Measurements from ENCODE around the gene IL6R. TPM values are rescaled to one million over a fixed set of nuclear protein-coding genes. Genes with fewer than 3 reads are reported as not detected.
A peak's percentile ranks its signal among the peaks of the same experiment; 100 is the strongest.
"Not testable (repeated sequence)": the region's sequence is repeated elsewhere in the genome, so short reads cannot be mapped to it uniquely, and the experiment has no call there.

IL6R gene
- polyA plus RNA-seq, 1 donor: 4.1 TPM

DNA sequence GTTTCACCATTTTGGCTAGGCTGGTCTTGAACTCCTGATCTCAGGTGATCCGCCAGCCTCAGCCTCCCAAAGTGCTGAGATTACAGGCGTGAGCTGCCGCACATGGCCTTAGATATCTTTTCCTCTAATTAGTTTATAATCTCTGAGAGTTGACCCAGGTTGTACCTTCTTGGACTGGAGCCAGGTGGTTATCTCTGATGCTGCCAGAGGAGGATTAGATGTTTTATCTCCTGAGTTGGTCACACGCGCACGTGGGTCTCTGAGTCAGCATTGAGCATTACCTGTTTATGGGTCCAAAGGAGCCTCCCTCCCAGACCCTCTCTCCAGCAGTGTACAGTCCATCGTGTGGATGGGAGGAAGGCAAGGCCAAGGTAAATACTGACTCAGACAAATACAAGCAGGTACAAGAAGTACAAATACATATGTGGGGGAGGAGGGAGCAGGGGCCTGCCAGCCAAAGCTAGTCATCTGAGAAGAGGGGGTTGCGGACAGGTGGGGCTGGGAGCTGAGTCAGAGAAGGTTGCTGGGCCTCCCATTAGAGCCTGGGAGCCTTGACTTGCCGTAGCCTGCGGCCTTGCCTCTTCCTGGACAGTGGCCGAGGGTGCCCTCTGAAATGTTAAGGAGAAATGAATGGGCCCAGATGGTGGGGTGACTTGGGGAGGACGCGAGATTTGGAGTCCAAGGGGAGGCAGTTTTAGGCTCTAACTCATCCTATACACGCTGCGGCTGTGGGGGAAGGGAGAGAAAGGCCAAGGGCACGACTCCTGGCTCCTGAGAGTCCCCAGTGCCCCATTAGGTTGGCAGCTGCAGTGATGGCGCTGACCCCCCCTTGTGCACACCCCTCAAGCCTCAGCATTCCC, 13.1 kb downstream of the IL6R start:
- Histone ChIP-seq H3K4me1 (ENCODE audit: control insufficient read depth, insufficient read depth, low read length) (peaks cover 20% of the 10 kb centered on the region), H3K27ac (ENCODE audit: low read length) (peak overlapping the region; percentile 86), H3K36me3 (ENCODE audit: control insufficient read depth, insufficient read depth, low read length) (no peaks in the 10 kb centered on the region), H3K27me3 (ENCODE audit: control insufficient read depth, insufficient read depth, low read length) (no peaks in the 10 kb centered on the region), H3K4me3 (ENCODE audit: low read length) (no peak overlapping the region), H3K9me3 (ENCODE audit: control insufficient read depth, low read depth, low read length) (no peaks in the 10 kb centered on the region)
- no CpG with 5 or more reads among the region's 17 CpGs for WGBS (ENCODE audit: insufficient coverage, low lambda C conversion rate)
- DNase-seq: peak; percentile 98 to 99

DNA sequence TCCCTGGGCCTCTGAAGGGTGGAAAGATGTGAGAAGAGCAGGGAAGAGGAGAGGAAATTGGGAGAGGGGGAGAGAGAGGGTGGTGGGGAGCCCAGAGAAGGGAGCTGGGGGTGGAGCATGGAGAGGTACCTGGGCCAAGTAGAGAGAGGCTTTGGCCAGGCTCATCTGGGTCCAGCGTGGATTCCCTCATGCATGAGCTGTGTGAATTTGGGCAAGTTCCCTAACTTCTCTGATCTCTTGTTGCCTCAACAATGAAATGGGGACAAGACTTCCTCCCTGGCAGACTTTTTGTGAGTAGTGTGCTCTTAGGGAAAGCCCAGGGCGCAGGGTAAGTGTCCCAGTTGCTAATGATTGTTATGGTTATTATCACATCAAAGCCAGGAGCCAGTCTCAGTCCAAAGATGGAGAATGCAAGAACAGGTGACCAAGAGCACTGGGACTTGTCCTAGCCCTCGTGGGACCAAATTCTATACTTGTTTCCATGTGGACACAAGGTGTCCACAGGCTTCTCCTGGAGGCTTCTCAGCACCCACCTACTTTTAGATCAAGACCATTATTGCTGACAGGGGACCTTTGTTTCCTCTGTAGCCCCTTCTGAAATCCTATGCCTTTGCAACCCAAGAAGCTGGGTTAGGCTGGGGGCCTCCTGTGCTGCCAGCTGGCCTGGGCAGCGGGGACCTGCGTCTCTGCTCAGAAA, 13.9 kb downstream of the IL6R start:
- no CpG with 5 or more reads among the region's 5 CpGs for WGBS (ENCODE audit: insufficient coverage, low lambda C conversion rate)
- no peaks in the 10 kb centered on the region for H3K9me3 ChIP-seq (ENCODE audit: control insufficient read depth, low read depth, low read length)
- no peaks in the 10 kb centered on the region for H3K27me3 ChIP-seq (ENCODE audit: control insufficient read depth, insufficient read depth, low read length)
- no peak overlapping the region for H3K4me3 ChIP-seq (ENCODE audit: low read length)
- no peaks in the 10 kb centered on the region for H3K36me3 ChIP-seq (ENCODE audit: control insufficient read depth, insufficient read depth, low read length)
- peak in 1 of 2 donors; percentile 46 for DNase-seq
- H3K27ac ChIP-seq (ENCODE audit: low read length): peak overlapping the region; percentile 86
- peaks cover 20% of the 10 kb centered on the region for H3K4me1 ChIP-seq (ENCODE audit: control insufficient read depth, insufficient read depth, low read length)

DNA sequence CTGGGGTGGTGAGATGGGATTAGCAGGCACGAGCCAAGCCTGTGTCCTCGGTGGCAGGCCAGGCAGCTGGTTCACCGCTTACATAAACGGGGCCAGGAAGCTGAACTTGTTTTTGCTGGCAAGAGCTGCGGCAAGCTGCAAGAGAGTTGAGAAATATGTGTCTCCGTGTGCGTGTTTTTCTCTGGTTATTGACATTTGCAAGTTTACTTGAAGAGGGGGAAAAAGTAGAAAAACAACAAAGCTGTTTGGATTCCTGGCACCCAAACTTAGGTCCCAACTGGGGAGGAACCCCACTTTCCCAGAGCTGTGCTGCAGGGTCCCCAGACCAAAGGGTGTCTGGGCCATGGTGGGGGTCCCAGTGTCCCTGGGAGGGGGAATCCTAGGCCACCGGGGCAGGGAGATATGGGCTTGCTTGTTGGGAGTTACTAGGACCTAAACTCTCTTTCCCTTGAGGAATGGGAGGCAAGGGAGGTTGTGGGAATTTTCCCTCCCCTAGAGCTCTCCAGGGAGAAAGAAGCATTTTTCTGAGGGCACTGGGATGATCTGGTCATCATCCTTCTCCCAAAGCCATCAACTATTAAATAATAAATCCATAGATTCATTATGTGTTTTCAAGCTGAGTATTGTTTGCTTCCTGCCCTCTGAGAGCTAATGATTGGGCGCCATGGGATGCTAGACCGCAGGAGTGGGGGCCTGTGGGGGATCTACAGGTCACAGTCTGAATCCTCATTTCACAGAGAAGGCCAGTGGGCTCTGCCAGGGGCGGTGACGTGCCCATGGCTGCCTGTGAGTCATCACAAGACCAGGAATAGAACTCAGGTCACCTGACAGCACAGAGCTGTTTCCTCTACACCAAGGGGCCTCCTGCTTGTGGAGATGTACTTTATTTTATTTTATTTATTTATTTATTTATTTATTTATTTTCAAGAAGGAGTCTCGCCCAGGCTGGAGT, 14.8 kb downstream of the IL6R start:
- peak; percentile 56 to 77 for DNase-seq
- Histone ChIP-seq H3K4me1 (ENCODE audit: control insufficient read depth, insufficient read depth, low read length) (peaks cover 20% of the 10 kb centered on the region), H3K27me3 (ENCODE audit: control insufficient read depth, insufficient read depth, low read length) (no peaks in the 10 kb centered on the region), H3K36me3 (ENCODE audit: control insufficient read depth, insufficient read depth, low read length) (no peaks in the 10 kb centered on the region), H3K27ac (ENCODE audit: low read length) (peak overlapping the region; percentile 26), H3K9me3 (ENCODE audit: control insufficient read depth, low read depth, low read length) (no peaks in the 10 kb centered on the region), H3K4me3 (ENCODE audit: low read length) (no peak overlapping the region)
- WGBS (ENCODE audit: insufficient coverage, low lambda C conversion rate): no CpG with 5 or more reads among the region's 13 CpGs

DNA sequence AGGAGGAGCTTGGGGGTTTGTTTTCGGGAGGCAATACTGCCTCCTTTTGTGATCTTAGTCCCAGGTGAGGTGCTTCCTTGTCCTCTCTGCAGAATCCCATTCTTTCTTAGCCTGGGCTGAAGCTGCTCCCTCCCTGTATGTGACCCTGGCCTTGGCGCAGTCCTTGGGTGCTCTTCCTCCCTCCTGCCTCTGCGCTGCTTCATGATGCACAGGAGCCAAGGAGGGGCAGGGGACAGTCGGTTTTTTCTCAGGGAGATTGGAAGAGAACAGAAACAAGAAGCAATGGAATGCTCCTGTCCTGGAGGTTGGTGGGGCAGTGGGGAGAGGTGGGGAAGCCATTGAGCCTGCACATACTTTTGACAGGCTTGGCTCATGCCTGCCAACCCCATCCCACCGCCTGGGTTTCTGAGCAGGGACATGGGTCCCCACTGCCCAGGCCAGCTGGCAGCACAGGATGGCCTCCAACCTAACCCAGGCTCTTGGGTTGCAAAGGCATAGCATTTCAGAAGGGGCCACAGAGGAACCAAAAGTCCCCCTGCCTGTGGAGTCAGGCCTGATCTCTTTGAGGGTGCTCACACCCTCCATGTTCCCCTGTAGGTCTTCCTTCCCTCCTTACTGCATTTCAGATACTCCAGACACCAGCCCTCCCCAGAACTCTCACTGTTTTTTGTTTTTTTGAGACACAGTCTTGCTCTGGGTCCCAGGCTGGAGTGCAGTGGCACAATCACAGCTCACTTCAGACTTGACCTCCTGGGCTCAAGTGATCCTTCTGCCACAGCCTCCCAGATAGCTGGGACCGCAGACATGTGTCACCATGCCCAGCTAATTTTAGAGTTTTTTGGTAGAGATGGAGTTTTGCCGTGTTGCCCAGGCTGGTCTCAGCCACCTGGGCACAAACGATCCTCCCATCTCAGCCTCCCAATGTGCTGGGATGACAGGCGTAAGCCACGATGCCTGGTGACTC, 16.1 kb downstream of the IL6R start:
- no peaks in the 10 kb centered on the region for H3K27me3 ChIP-seq (ENCODE audit: control insufficient read depth, insufficient read depth, low read length)
- WGBS (ENCODE audit: insufficient coverage, low lambda C conversion rate): 76% methylated on average over 3 of the region's 10 CpGs
- H3K9me3 ChIP-seq (ENCODE audit: control insufficient read depth, low read depth, low read length): no peaks in the 10 kb centered on the region
- no peaks in the 10 kb centered on the region for H3K36me3 ChIP-seq (ENCODE audit: control insufficient read depth, insufficient read depth, low read length)
- DNase-seq: no peak
- H3K27ac ChIP-seq (ENCODE audit: low read length): no peak overlapping the region
- no peak overlapping the region for H3K4me3 ChIP-seq (ENCODE audit: low read length)
- H3K4me1 ChIP-seq (ENCODE audit: control insufficient read depth, insufficient read depth, low read length): peaks cover 20% of the 10 kb centered on the region

DNA sequence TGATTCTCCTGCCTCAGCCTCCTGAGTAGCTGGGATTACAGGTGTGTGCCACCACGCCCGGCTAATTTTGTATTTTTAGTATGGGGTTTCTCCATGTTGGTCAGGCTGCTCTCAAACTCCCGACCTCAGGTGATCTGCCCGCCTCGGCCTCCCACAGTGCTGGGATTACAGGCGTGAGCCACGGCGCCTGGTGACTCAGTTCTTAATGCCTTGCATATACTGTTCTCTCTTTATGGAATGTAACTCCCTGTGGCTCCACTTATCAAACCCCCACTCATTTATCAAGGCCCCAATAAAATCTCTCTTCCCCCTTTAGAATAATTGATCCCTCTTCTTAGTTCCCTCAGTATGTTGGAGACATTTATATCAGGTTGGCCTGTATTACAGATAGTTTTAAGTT, 16.9 kb downstream of the IL6R start:
- H3K36me3 ChIP-seq (ENCODE audit: control insufficient read depth, insufficient read depth, low read length); H3K27ac ChIP-seq (ENCODE audit: low read length); H3K27me3 ChIP-seq (ENCODE audit: control insufficient read depth, insufficient read depth, low read length); H3K4me3 ChIP-seq (ENCODE audit: low read length); H3K9me3 ChIP-seq (ENCODE audit: control insufficient read depth, low read depth, low read length); DNase-seq: not testable (repeated sequence)
- H3K4me1 ChIP-seq (ENCODE audit: control insufficient read depth, insufficient read depth, low read length): peaks cover 20% of the 10 kb centered on the region
- no CpG with 5 or more reads among the region's 8 CpGs for WGBS (ENCODE audit: insufficient coverage, low lambda C conversion rate)

DNA sequence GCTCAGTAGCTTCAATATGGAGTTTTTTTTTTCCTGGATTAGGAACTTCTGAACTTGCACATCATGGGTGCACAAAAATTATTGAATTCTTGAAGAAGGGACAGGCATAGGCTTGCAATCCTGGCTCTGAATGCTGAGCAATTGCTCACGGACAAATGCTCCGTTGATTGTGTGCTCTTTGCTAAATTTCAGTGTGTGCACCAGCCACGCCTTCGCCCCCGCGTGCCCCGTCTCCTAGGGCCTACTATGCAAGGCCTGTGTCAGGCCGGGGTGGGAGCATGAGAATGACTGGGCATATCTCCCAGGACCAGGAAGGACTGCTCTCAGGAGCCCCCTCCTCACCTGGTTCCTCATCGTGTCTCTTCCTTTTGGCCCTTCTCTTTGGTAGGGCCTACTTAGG, 17.4 kb downstream of the IL6R start:
- H3K4me1 ChIP-seq (ENCODE audit: control insufficient read depth, insufficient read depth, low read length): peaks cover 25% of the 10 kb centered on the region
- no peaks in the 10 kb centered on the region for H3K27me3 ChIP-seq (ENCODE audit: control insufficient read depth, insufficient read depth, low read length)
- no peaks in the 10 kb centered on the region for H3K9me3 ChIP-seq (ENCODE audit: control insufficient read depth, low read depth, low read length)
- H3K4me3 ChIP-seq (ENCODE audit: low read length): no peak overlapping the region
- WGBS (ENCODE audit: insufficient coverage, low lambda C conversion rate): no CpG with 5 or more reads among the region's 9 CpGs
- H3K27ac ChIP-seq (ENCODE audit: low read length): no peak overlapping the region
- H3K36me3 ChIP-seq (ENCODE audit: control insufficient read depth, insufficient read depth, low read length): no peaks in the 10 kb centered on the region
- no peak for DNase-seq

DNA sequence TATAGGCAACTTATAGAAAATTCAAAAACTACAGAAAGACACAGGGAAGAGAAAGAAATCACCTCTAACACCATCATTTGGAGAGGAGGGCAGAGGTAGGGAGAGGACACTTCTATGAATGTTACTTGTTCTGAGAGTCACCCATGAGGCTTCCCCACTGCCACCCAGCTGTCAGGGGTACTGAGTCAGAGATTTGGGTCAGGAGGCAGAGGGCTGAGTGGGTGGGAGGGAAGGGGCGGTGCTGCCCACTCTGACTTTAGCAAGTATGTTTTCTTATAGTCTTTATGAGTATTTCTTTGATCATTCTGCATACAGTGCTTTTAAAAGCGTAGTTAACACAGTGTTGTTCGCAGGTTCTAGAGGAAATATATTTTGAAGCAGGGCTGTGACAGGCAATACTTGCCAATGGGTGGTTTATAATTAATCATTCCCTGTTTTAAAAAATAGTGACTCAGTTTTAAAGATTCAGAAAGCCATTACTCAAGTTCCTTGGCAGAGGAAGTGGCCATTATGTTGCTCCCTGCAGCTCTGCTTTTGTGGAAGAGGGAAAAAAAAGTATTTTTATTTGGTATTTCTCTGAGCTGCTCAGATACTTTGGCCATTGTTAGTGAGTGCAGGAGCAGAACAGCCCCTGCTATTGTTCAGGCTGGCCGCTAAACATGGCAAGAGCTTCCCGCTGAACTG, 18.3 kb downstream of the IL6R start:
- no peaks in the 10 kb centered on the region for H3K27me3 ChIP-seq (ENCODE audit: control insufficient read depth, insufficient read depth, low read length)
- H3K9me3 ChIP-seq (ENCODE audit: control insufficient read depth, low read depth, low read length): no peaks in the 10 kb centered on the region
- peaks cover 33% of the 10 kb centered on the region for H3K4me1 ChIP-seq (ENCODE audit: control insufficient read depth, insufficient read depth, low read length)
- no peak for DNase-seq
- H3K4me3 ChIP-seq (ENCODE audit: low read length): no peak overlapping the region
- no CpG with 5 or more reads among the region's 5 CpGs for WGBS (ENCODE audit: insufficient coverage, low lambda C conversion rate)
- H3K36me3 ChIP-seq (ENCODE audit: control insufficient read depth, insufficient read depth, low read length): no peaks in the 10 kb centered on the region
- H3K27ac ChIP-seq (ENCODE audit: low read length): no peak overlapping the region

DNA sequence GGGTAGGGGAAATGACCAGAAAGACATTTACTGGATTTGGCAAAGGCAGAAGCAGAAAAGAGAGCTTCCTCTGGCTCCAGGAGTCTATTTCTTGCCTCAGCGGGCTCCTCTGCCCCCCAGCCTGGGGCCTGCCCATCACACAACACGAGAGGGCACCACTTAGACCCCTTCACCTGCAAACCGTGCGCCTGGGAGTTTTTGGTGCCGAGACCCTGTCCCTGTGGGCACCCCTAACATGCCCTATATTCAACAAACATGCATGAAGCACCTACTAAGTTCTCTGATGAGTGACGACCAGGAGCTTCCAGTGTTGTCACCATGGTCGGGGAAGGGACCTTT, 18.8 kb downstream of the IL6R start:
- Histone ChIP-seq H3K27ac (ENCODE audit: low read length) (no peak overlapping the region), H3K27me3 (ENCODE audit: control insufficient read depth, insufficient read depth, low read length) (no peaks in the 10 kb centered on the region), H3K36me3 (ENCODE audit: control insufficient read depth, insufficient read depth, low read length) (no peaks in the 10 kb centered on the region), H3K4me3 (ENCODE audit: low read length) (no peak overlapping the region), H3K4me1 (ENCODE audit: control insufficient read depth, insufficient read depth, low read length) (peaks cover 32% of the 10 kb centered on the region), H3K9me3 (ENCODE audit: control insufficient read depth, low read depth, low read length) (no peaks in the 10 kb centered on the region)
- no peak for DNase-seq
- no CpG with 5 or more reads among the region's 7 CpGs for WGBS (ENCODE audit: insufficient coverage, low lambda C conversion rate)

DNA sequence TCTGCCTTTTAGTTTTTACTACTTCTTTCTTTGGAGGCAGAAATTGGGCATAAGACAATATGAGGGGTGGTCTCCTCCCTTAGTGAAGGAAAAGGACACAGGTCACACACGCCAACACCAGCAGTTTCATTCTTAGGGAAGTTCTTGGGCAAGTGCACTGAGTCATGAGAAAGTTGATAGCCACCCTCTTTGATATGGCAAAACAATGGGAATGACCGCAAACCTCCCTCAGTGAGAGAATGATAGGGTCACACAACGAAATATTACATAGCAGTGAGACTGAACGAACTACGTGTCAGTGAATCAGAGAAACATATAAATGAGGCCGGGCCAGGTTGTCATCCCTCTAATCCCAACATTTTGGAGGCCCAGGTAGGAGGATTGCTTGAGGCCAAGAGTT, 20.0 kb downstream of the IL6R start:
- 80% methylated on average over 1 of the region's 6 CpGs for WGBS (ENCODE audit: insufficient coverage, low lambda C conversion rate)
- no peaks in the 10 kb centered on the region for H3K27me3 ChIP-seq (ENCODE audit: control insufficient read depth, insufficient read depth, low read length)
- peak in 1 of 2 donors; percentile 38 for DNase-seq
- H3K4me3 ChIP-seq (ENCODE audit: low read length): no peak overlapping the region
- H3K4me1 ChIP-seq (ENCODE audit: control insufficient read depth, insufficient read depth, low read length): peaks cover 30% of the 10 kb centered on the region
- H3K27ac ChIP-seq (ENCODE audit: low read length): no peak overlapping the region
- H3K36me3 ChIP-seq (ENCODE audit: control insufficient read depth, insufficient read depth, low read length): no peaks in the 10 kb centered on the region
- H3K9me3 ChIP-seq (ENCODE audit: control insufficient read depth, low read depth, low read length): no peaks in the 10 kb centered on the region
